IMR-90 (cell line): ENCODE measurements around the gene ENOX1. TPM values are rescaled to one million over a fixed set of nuclear protein-coding genes. Genes with fewer than 3 reads are reported as not detected.
A peak's percentile ranks its signal among the peaks of the same experiment; 100 is the strongest.

Source experiments
- ATAC-seq: fragments of 200-7000 bp; cut with Tn5 transposase; 2 replicates; pipeline ENCODE4 v1.9.1; 2020; ENCODE audit warnings: low read depth, mild to moderate bottlenecking, moderate library complexity
- BruUV-seq: library from RNA; stranded (reverse); fragments of 400-500 nt; replicated peaks from 2 replicates; lab custom pipeline; 2021; lab: Mats Ljungman, UMichigan
- CTCF ChIA-PET: fragments of 300-600 bp; formaldehyde crosslinking; extraction: SDS; loops from one replicate; lab custom pipeline; 2021; ENCODE audit warnings: antibody characterized with exemption; lab: Yijun Ruan, JAX
- POLR2A ChIA-PET: fragments of 300-600 bp; sonication (Branson Sonifier 250); formaldehyde crosslinking; loops from one replicate; lab custom pipeline; 2022; ENCODE audit warnings: antibody characterized with exemption; ENCODE audit not compliant: unreplicated experiment; lab: Charles Lee
- DNase-seq: peaks from one replicate; pipeline ENCODE4 v3.0.0; 2013
- H2AFZ ChIP-seq: replicated peaks from 2 replicates; pipeline ENCODE3; 2013; ENCODE audit warnings: low read length, mild to moderate bottlenecking; ENCODE audit not compliant: poor library complexity
- H2AK5ac ChIP-seq: 2 replicates; pipeline ENCODE4 v1.6.1; 2013; ENCODE audit warnings: low read depth, low read length, inconsistent platforms
- H2AK9ac ChIP-seq: replicated peaks from 2 replicates; pipeline ENCODE3; 2013; ENCODE audit warnings: mild to moderate bottlenecking, low read depth, low read length, moderate library complexity; ENCODE audit not compliant: poor library complexity
- H2BK120ac ChIP-seq: 2 replicates; pipeline ENCODE4 v1.6.1; 2013; ENCODE audit warnings: low read depth, low read length, inconsistent platforms
- H2BK15ac ChIP-seq: 3 replicates; pipeline ENCODE4 v1.6.1; 2013; ENCODE audit warnings: low read depth, low read length, inconsistent platforms
- H2BK20ac ChIP-seq: 2 replicates; pipeline ENCODE4 v1.6.1; 2013; ENCODE audit warnings: low read depth, mild to moderate bottlenecking, inconsistent platforms, low read length, moderate library complexity
- H2BK5ac ChIP-seq: 2 replicates; pipeline ENCODE4 v1.6.1; 2013; ENCODE audit warnings: mild to moderate bottlenecking, low read depth, low read length, inconsistent platforms; ENCODE audit not compliant: poor library complexity, severe bottlenecking
- H3K14ac ChIP-seq: replicated peaks from 2 replicates; pipeline ENCODE4 v1.6.1; 2013; ENCODE audit warnings: low read depth, low read length, inconsistent platforms
- H3K18ac ChIP-seq: 2 replicates; pipeline ENCODE4 v1.6.1; 2013; ENCODE audit warnings: low read depth, low read length, control low read depth
- H3K23ac ChIP-seq: 2 replicates; pipeline ENCODE4 v1.6.1; 2013; ENCODE audit warnings: low read depth, low read length, inconsistent platforms
- H3K27ac ChIP-seq: 2 replicates; pipeline ENCODE4 v1.5.1; 2013; ENCODE audit warnings: mild to moderate bottlenecking, control low read depth, low read length; ENCODE audit not compliant: insufficient read depth
- H3K27me3 ChIP-seq: 2 replicates; pipeline ENCODE4 v1.6.1; 2013; ENCODE audit warnings: low read length; ENCODE audit not compliant: control insufficient read depth, insufficient read depth
- H3K36me3 ChIP-seq: 2 replicates; pipeline ENCODE4 v1.6.1; 2013; ENCODE audit warnings: low read length, mixed read lengths; ENCODE audit not compliant: control insufficient read depth, insufficient read depth
- H3K4ac ChIP-seq: 2 replicates; pipeline ENCODE4 v1.6.1; 2013; ENCODE audit warnings: low read depth, low read length, inconsistent platforms
- H3K4me1 ChIP-seq: 2 replicates; pipeline ENCODE4 v1.6.1; 2013; ENCODE audit warnings: low read length, mixed read lengths; ENCODE audit not compliant: control insufficient read depth, insufficient read depth
- H3K4me2 ChIP-seq: 2 replicates; pipeline ENCODE4 v1.6.1; 2013; ENCODE audit warnings: low read depth, mild to moderate bottlenecking, control low read depth, low read length, moderate library complexity
- H3K4me3 ChIP-seq: 2 replicates; pipeline ENCODE4 v1.5.1; 2013; ENCODE audit warnings: low read depth, mild to moderate bottlenecking, control low read depth, low read length, moderate library complexity; ENCODE audit not compliant: insufficient read depth
- H3K56ac ChIP-seq: 2 replicates; pipeline ENCODE4 v1.6.1; 2013; ENCODE audit warnings: low read length, inconsistent platforms; ENCODE audit not compliant: insufficient read depth; ENCODE audit errors: extremely low read depth
- H3K79me1 ChIP-seq, 2 experiments: 2 replicates each; pipeline ENCODE4 v1.6.1; 2013; ENCODE audit warnings: low read length in 2 of 2, inconsistent platforms in 1 of 2, low read depth in 1 of 2
- H3K9ac ChIP-seq: 2 replicates; pipeline ENCODE4 v1.6.1; 2013; ENCODE audit warnings: low read depth, low read length, control low read depth
- H3K9me1 ChIP-seq: 2 replicates; pipeline ENCODE4 v1.6.1; 2013; ENCODE audit warnings: low read length, inconsistent platforms; ENCODE audit not compliant: insufficient read depth
- H3K9me3 ChIP-seq: 2 replicates; pipeline ENCODE4 v1.6.1; 2013; ENCODE audit warnings: low read length; ENCODE audit not compliant: control insufficient read depth, insufficient read depth
- H4K20me1 ChIP-seq: 2 replicates; pipeline ENCODE4 v1.6.1; 2013; ENCODE audit warnings: low read length, inconsistent platforms; ENCODE audit not compliant: insufficient read depth
- H4K5ac ChIP-seq: 2 replicates; pipeline ENCODE4 v1.6.1; 2013; ENCODE audit warnings: mild to moderate bottlenecking, low read depth, low read length, control low read depth
- H4K8ac ChIP-seq, 2 experiments: 2 replicates each; pipeline ENCODE4 v1.6.1; 2013; ENCODE audit warnings: low read depth in 2 of 2, low read length in 2 of 2, control low read depth in 1 of 2, inconsistent platforms in 1 of 2
- H4K91ac ChIP-seq: 2 replicates; pipeline ENCODE4 v1.6.1; 2013; ENCODE audit warnings: low read depth, low read length, inconsistent platforms; ENCODE audit not compliant: insufficient read depth
- CEBPB ChIP-seq: IDR thresholded peaks from 2 replicates; pipeline ENCODE4 v1.6.1; 2012; ENCODE audit warnings: low read depth, low read length, improper control_type of control experiment
- CHD1 ChIP-seq: IDR thresholded peaks from 2 replicates; pipeline ENCODE4 v1.6.1; 2012; ENCODE audit warnings: low read depth, low read length, improper control_type of control experiment
- POLR2A ChIP-seq: IDR thresholded peaks from 2 replicates; pipeline ENCODE4 v1.6.1; 2012; ENCODE audit warnings: mild to moderate bottlenecking, low read depth, low read length
- RAD21 ChIP-seq: IDR thresholded peaks from 2 replicates; pipeline ENCODE4 v1.6.1; 2012; ENCODE audit warnings: low read length, improper control_type of control experiment
- WGBS, 2 experiments: methylation state at CpG; one replicate each; pipeline versions ENCODE4 v1.1.5 to v1.1.7; 2013; ENCODE audit warnings: missing lambda C conversion rate in 2 of 2; ENCODE audit not compliant: insufficient read length in 1 of 2; ENCODE audit errors: extremely low coverage in 2 of 2; 5-methylcytosine and 5-hydroxymethylcytosine counted together
- dilution Hi-C: fragments of 300-500 bp; cut with HindIII; formaldehyde crosslinking; loops from one replicate; pipeline ENCODE4 v1.14.3; 2018; ENCODE audit warnings: low sequenced_read_pairs; ENCODE audit not compliant: unreplicated experiment
- in situ Hi-C: fragments of 300-500 bp; cut with MboI; formaldehyde crosslinking; loops from 3 replicates; pipeline ENCODE4 v1.14.3; 2019; ENCODE audit warnings: low sequenced_read_pairs, inconsistent platforms, mixed read lengths
- intact Hi-C: fragments of 100-400 bp; cut with micrococcal nuclease; formaldehyde crosslinking; loops from 2 replicates; pipeline ENCODE4 v1.10.0; 2022
- polyA plus RNA-seq, 3 experiments: library from polyadenylated mRNA; depleted of rRNA; stranded (reverse); fragments of >200 nt; gene quantifications; 2 replicates each; pipeline ENCODE4 v1.2.3, GENCODE V29; 2012; ENCODE audit warnings: low replicate concordance in 1 of 3
- total RNA-seq: library from RNA; depleted of rRNA; stranded (reverse); fragments of >200 nt; gene quantifications from 2 replicates; pipeline ENCODE4 v1.2.3, GENCODE V29; 2012

The ENOX1 gene
- total and polyA plus RNA-seq, 2 of the 4 experiments (the other 2 are of a cell fraction) = 0.99 to 1.3 TPM

GRCh38 chr13:43300865-43301264 lies 485.9 kb downstream of the ENOX1 start:
- no peak overlapping the region for H2BK5ac ChIP-seq
- no peaks in the 10 kb centered on the region for H3K9me1 ChIP-seq
- H3K23ac ChIP-seq = no peak overlapping the region
- DNase-seq = peak; percentile 27
- H3K4me3 ChIP-seq = no peak overlapping the region
- H3K18ac ChIP-seq = no peak overlapping the region; the same call in 1 of the 2 replicates
- in situ Hi-C loops (loop anchor here (10.0 kb wide), 1 partner anchor 494 kb away; no protein-coding TSS in a partner anchor), intact Hi-C loops (loop anchor here (10.0 kb wide), 1 partner anchor 706 kb away; no protein-coding TSS in a partner anchor), dilution Hi-C loops (no loop called here)
- CTCF ChIA-PET = interaction anchor here (0.6 kb wide), 1 partner anchor 578 kb away, joined by 3 read pairs; the partner anchor contains the start of gene CCDC122
- H3K4ac ChIP-seq = no peak overlapping the region
- no peak overlapping the region for H4K8ac ChIP-seq
- H2BK20ac ChIP-seq = no peak overlapping the region
- no TSS peak for BruUV-seq
- H4K5ac ChIP-seq = no peak overlapping the region
- H2AFZ ChIP-seq = no peak overlapping the region
- H3K36me3 ChIP-seq = no peaks in the 10 kb centered on the region
- H4K91ac ChIP-seq = 0 out of 2 replicates have a peak overlapping the region, but pooled peaks have one; percentile 0
- POLR2A ChIA-PET = no interaction called here
- ATAC-seq = no peak
- H3K27me3 ChIP-seq = no peaks in the 10 kb centered on the region
- H3K56ac ChIP-seq = no peak overlapping the region
- peaks cover 8% of the 10 kb centered on the region for H3K4me1 ChIP-seq
- no CpG with 5 or more reads among the region's 4 CpGs for WGBS, 2 experiments
- no peak overlapping the region for H2BK15ac ChIP-seq
- no peak overlapping the region for H2AK9ac ChIP-seq
- H3K9me3 ChIP-seq = no peaks in the 10 kb centered on the region
- 0 out of 2 replicates have a peak overlapping the region, but pooled peaks have one; percentile 21 for H2BK120ac ChIP-seq
- H3K4me2 ChIP-seq = no peak overlapping the region
- H2AK5ac ChIP-seq = no peak overlapping the region
- H3K14ac ChIP-seq = no peak overlapping the region
- no peaks in the 10 kb centered on the region for H3K79me1 ChIP-seq
- no peak overlapping the region for H3K27ac ChIP-seq
- no peak for TF ChIP-seq CHD1
- no peak for TF ChIP-seq POLR2A
- peak; percentile 26; the same call in 1 of the 2 replicates for TF ChIP-seq CEBPB
- no peak for TF ChIP-seq RAD21
- no peaks in the 10 kb centered on the region for H4K20me1 ChIP-seq
- no peak overlapping the region for H3K9ac ChIP-seq
